NCI-H526 (cell line): ENCODE measurements around the gene VPS29.
A peak's percentile ranks its signal among the peaks of the same experiment; 100 is the strongest.
"Not testable (repeated sequence)": the region's sequence is repeated elsewhere in the genome, so short reads cannot be mapped to it uniquely, and the experiment has no call there.

Experiments used
- DNase-seq, 2 experiments: peaks; one replicate each; lab custom pipeline; 2025; lab: John Stamatoyannopoulos, UW

Gene VPS29

GRCh38 chr12:110520876-110521712, 19.2 kb upstream of the VPS29 start:
- not testable (repeated sequence) for DNase-seq

GRCh38 chr12:110518014-110518413, 16.1 kb upstream of the VPS29 start:
- not testable (repeated sequence) for DNase-seq

- DNase-seq: no peak
These were observed 15.1 kb upstream of the VPS29 start for GRCh38 chr12:110516995-110517394.

GRCh38 chr12:110514363-110514762, 12.5 kb upstream of the VPS29 start:
- no peak for DNase-seq

- no peak for DNase-seq
These were observed 11.9 kb upstream of the VPS29 start for GRCh38 chr12:110513842-110514241.

GRCh38 chr12:110508071-110508586, 6.2 kb upstream of the VPS29 start:
- no peak for DNase-seq

- no peak for DNase-seq
These were observed 3.4 kb upstream of the VPS29 start for GRCh38 chr12:110505332-110505731.

GRCh38 chr12:110503432-110503831, 1.5 kb upstream of the VPS29 start:
- DNase-seq: no peak

GRCh38 chr12:110501399-110501751, 536 bp downstream of the VPS29 start:
- DNase-seq: peak; percentile 43 to 75

- DNase-seq: no peak
These were observed 2.8 kb downstream of the VPS29 start for GRCh38 chr12:110498984-110499706.

- no peak for DNase-seq
These were observed 26.5 kb downstream of the VPS29 start for GRCh38 chr12:110475426-110475825.

- peak; percentile 97 to 99 for DNase-seq
These were observed 33.5 kb downstream of the VPS29 start, which contains the start of the genes FAM216A and GPN3 for GRCh38 chr12:110468214-110469048. TSS of gene FAM216A (plus strand) at chr12:110468845. CDS start at chr12:110468876, 31 bp downstream. TSS of gene GPN3 (minus strand) at chr12:110468257. CDS start at chr12:110468203, 54 bp downstream.

- no peak for DNase-seq
These were observed 34.1 kb downstream of the VPS29 start for GRCh38 chr12:110467847-110468213.

- DNase-seq: no peak
These were observed 35.1 kb downstream of the VPS29 start for GRCh38 chr12:110466791-110467190.

GRCh38 chr12:110465765-110466164, 36.1 kb downstream of the VPS29 start:
- DNase-seq: not testable (repeated sequence)

GRCh38 chr12:110465024-110465423, 36.9 kb downstream of the VPS29 start:
- DNase-seq: no peak

GRCh38 chr12:110461189-110461588, 40.7 kb downstream of the VPS29 start:
- DNase-seq: not testable (repeated sequence)

- no peak for DNase-seq
These were observed 43.2 kb downstream of the VPS29 start for GRCh38 chr12:110458756-110459155.

GRCh38 chr12:110453569-110454296, 48.2 kb downstream of the VPS29 start:
- DNase-seq: no peak

- DNase-seq: no peak
These were observed 50.6 kb downstream of the VPS29 start for GRCh38 chr12:110451263-110451662.

GRCh38 chr12:110449799-110450497, 52.0 kb downstream of the VPS29 start, which contains the start of gene ARPC3:
TSS of gene ARPC3 (minus strand) at chr12:110450337. CDS start at chr12:110450260, 77 bp downstream.
- DNase-seq: peak; percentile 89 to 97
